Activated CD8-positive, alpha-beta memory T cell treated with anti-CD3 and anti-CD28 coated beads, Interleukin-2, amount 50 U/mL, for 48 hours (primary cell): ENCODE results near the gene TRPM1.

Experiments used
- DNase-seq: peaks from one replicate; pipeline ENCODE4 v3.0.0-alpha.2; 2020

Gene TRPM1

GRCh38 chr15:31116423-31117030, 15.0 kb upstream of the TRPM1 start:
- no peak for DNase-seq

- DNase-seq: no peak
These were observed 9.6 kb upstream of the TRPM1 start for GRCh38 chr15:31111091-31111647.

DNA sequence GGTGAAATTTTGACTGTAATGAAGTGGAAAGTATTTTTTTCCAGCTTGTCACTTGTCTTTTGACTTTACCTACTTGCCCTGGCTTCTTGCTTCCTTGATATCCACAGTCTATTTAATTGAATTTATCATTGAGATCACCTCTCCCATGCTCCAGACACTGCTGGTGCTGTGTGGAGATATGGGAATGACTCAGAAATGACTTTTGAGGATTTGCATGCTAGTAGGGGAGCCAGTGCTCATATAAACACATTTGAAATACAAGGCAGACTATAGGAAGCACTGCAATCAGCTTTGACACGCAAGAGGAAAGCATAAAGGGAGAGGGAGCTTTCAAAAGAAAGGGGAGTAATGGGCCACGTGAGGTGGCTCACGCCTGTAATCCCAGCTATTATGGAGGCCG, 7.3 kb upstream of the TRPM1 start:
- no peak for DNase-seq

- DNase-seq: no peak
These were observed 5.2 kb upstream of the TRPM1 start for GRCh38 chr15:31106495-31107300.

- DNase-seq: no peak
These were observed 2.5 kb upstream of the TRPM1 start for GRCh38 chr15:31104003-31104402.

GRCh38 chr15:31102374-31103342, 1.1 kb upstream of the TRPM1 start:
- no peak for DNase-seq

DNA sequence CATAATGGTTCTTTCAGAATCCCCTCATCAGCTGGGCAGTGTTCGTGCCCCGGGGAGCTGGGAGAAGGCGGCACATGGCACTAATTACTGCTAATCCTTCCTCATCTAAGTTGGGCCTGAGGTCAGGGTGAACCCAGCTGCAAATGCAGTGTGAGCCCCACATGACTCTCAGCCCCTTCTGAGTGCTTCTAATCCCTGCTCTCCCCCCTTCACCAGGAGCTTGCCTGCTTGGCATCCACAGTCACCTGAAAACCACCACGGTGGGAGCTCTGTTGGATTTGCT, 455 bp upstream of the TRPM1 start:
- DNase-seq: no peak

- no peak for DNase-seq
These were observed 787 bp downstream of the TRPM1 start for GRCh38 chr15:31100738-31101137.

DNA sequence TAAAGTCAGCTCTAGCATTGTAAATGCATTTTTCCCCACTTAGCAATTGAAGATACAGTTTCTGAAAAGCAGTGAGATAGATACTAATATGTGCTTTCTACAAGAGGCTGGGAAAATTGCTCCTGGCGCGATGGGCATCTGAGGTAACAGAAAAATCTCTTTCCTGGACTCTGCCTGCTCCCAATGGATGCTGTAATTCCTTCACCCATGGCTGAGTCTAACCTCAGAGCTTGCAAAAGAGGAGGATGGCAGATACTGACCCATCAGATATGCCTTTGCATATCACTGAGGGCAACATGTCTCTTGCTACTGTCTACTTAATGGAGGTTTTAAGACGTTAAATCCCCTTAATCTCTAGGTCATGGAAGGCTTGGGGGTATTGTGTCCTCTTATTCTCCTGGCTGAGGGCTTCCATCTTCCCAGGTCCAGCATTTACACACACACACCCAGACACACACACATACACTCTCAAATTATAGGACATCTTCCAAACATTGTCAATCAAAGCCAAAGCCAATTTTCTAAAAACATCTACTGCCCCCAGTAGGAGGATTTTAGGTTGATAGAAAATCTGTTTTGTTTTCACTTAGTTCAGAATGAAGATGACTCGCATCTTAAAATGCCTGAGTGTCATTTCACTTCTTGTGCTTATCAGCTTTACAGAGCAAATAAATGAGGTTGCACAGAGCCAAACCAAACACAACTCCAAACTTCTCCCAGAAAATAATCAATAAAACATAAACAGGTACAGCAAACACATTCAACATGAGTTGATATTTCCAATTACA, 2.4 kb downstream of the TRPM1 start:
- no peak for DNase-seq

DNA sequence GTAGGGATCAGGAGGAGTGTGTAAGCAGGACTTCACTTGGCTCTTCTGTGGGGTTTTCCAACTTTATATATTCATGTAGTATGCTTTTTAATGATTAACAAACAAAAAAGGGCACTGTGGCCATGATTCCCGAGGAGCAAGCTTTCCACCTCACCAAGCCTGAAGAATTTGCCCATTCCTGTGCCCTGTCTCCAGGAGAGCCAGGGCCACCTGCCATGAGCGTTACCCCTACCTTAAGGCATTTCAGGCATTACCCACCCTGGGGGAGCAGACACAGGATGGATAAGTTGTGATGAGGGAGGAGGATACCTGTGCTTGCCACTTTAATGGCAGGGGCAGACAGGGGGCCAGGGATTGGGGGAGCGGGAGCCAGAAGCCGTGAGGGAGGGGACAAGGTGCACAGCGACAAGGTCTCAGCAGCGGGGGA, 3.0 kb downstream of the TRPM1 start:
- DNase-seq: no peak

GRCh38 chr15:31096563-31096962, 5.0 kb downstream of the TRPM1 start:
- DNase-seq: no peak

GRCh38 chr15:31091481-31091880, 10.0 kb downstream of the TRPM1 start:
- peak; percentile 15 for DNase-seq

DNA sequence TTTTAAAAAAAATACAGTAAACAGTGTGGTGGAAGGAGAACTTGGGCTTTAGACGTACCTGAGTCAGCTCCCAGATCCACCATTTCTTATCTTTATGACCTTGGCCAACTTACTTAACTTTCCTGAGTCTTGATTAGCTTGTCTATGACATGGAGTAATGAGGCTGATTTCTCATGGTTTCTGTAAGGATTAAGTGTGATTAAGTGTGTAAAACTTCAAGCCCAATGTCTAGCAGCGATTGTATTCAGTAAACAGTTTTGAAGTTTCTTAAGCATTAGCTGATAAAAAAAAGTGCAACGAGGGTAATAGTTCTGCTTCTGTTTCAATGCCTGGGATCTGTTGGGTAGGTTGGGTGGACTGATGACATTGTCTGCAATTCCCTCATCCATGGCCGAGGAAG, 10.8 kb downstream of the TRPM1 start:
- no peak for DNase-seq

DNA sequence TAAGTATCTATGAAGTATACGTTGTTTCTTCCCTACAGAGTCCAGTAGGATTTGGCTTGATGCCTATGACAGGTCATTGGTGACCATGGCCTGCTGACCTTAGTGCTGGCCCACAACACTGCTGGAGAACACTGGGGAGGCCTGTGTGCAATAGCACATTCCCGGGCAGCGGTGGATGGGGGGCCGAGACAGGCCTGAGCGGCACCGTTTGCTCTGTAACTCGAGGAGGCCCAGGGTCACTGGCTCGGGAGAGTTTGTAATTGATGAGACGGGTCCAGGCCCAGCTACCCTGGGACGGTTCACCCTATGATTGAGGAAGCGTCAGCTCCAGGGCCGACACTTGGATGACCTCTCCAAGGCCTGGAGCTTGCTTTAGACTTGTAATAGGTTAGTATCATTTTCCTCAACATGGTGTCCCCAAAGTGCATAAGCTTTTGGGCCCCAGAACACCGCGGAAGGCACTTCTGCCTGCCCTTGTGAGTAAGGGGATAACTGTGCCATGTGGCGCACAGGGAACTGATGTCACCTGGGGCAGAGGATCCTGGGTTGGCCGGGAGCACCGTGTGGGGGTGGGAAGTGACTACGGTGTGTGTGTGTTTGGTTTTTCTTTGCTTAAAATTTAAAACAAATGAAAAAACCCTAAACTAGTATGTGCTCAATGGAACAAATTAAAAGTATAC, 12.0 kb downstream of the TRPM1 start:
- DNase-seq: peak; percentile 26

DNA sequence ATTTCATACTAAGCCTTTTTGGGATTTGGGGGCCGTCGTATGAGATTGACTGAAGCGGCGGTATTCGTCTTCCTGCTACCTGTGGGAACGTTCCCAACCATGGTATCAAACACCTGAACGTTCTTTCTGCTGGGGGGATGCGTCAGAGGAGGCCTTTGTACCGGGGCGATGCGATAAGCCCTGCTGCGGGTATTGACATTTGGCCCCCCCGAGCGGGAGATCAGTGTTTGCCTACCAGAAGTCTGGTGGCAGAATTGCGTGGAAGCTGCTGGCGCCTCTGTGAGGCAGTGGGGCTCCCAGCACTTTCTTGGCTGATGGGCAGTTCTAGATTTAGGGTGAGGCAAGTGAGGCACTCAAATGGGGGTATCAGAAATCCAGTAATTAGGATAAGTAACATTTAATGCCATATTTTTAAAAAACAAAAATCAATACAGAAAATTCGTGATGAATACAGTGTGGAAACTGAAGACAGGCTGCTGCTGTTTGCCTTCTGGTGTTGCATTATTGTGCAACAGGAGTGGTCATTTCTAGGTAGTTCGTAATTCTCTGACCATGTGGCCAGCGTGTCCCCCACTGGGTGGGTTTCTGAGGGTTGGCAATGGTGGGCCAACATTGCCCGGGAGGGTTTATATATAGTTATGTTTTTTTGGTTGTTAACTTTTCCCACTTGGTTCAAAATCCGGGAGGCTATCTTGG, 12.7 kb downstream of the TRPM1 start:
- DNase-seq: peak; percentile 12

DNA sequence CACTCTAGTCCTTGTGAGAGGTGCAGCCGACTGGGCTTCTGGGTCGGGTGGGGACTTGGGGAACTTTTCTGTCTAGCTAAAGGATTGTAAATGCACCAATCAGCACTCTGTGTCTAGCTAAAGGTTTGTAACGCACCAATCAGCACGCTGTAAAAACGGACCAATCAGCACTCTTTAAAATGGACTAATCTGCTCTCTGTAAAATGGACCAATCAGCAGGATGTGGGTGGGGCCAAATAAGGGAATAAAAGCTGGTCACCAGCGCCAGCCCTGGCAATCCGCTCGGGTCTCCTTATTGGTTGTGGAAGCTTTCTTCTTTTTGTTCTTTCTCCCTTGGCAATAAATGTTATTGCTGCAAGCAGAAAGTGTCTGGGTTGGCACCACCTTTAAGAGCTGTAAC, 13.5 kb downstream of the TRPM1 start:
- peak; percentile 13 for DNase-seq

DNA sequence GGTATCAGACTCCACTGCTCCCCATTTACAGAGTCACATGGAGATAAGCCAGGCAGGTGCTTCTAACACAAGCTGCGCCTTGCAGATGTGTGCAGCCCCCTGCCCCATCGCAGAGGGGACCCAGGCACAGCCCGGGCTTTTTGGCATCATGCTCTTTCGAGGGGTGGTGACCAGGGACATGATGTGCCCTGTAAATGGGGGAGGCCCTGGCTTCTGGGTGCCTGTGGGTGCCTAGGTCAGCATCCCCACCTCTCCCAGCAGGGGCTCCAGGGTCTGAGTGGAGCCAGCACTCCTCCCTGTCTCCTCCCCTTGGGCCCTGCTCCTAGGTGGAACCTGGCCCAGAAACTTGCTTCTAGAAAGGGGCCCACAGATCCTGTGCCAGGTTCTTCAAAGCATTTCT, 15.2 kb downstream of the TRPM1 start:
- DNase-seq: peak; percentile 32

GRCh38 chr15:31085359-31085758, 16.2 kb downstream of the TRPM1 start:
- DNase-seq: no peak

- peak; percentile 13 for DNase-seq
These were observed 17.3 kb downstream of the TRPM1 start for GRCh38 chr15:31084176-31084575.

DNA sequence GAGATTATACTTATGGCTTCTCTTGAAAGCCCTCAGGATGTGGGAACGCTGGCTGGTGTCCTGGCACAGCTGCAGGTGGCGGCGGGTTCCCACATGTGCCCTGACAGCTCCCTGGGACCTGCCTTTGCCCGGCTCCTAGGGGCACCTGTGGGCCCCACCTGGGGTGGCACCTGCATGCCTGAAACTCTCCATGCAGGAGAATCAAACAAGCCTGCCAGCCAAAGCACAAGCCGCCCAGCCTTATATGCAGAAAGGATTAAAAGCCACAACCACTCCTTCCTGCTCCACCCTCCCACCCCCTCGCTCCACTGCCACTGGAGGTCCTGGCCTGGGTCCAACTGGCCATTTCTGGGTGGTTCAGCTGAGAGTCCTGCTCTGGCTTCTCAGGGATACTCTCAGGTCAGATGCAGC, 18.1 kb downstream of the TRPM1 start:
- DNase-seq: no peak

- DNase-seq: peak; percentile 20
These were observed 18.7 kb downstream of the TRPM1 start for GRCh38 chr15:31082771-31083369.
